AG04450 (cell line): ENCODE data around the gene ROBO1. TPM values are rescaled to one million over a fixed set of nuclear protein-coding genes. Genes with fewer than 3 reads are reported as not detected.

ENCODE experiments used
- CTCF ChIA-PET: fragments of 300-600, 350-600 bp; formaldehyde crosslinking; extraction: SDS; loops from one replicate; lab custom pipeline; 2022; ENCODE audit warnings: antibody characterized with exemption, inconsistent platforms; lab: Charles Lee
- POLR2A ChIA-PET: fragments of 350-600 bp; formaldehyde crosslinking; extraction: SDS; loops from one replicate; lab custom pipeline; 2021; ENCODE audit warnings: antibody characterized with exemption, inconsistent platforms; lab: Yijun Ruan, JAX
- DNase-seq: peaks from one replicate; pipeline ENCODE4 v3.0.0-alpha.2; 2011; ENCODE audit warnings: low read depth, low spot score
- H3K27ac ChIP-seq: one replicate; pipeline ENCODE4 v1.5.1; 2012; ENCODE audit warnings: low read depth, low read length, control low read depth
- H3K27me3 ChIP-seq: one replicate; pipeline ENCODE4 v1.6.0; 2012; ENCODE audit warnings: low read length; ENCODE audit not compliant: control insufficient read depth, insufficient read depth
- H3K4me3 ChIP-seq: 2 replicates; pipeline ENCODE4 v1.5.1; 2011; ENCODE audit warnings: mild to moderate bottlenecking, low read depth, low read length, control low read depth
- H3K9me3 ChIP-seq: 2 replicates; pipeline ENCODE4 v1.5.1; 2012; ENCODE audit warnings: low read length; ENCODE audit not compliant: control insufficient read depth, insufficient read depth
- polyA plus RNA-seq: library from polyadenylated mRNA; depleted of rRNA; stranded (reverse); fragments of >200 nt; gene quantifications from 2 replicates; pipeline ENCODE4 v1.2.3, GENCODE V29; 2011
- TF ChIP-seq, protein P1 (sequence below): IDR thresholded peaks from 2 replicates; pipeline ENCODE4 v1.5.1; 2011; ENCODE audit warnings: low read depth, low read length, control low read depth, inconsistent platforms

Gene ROBO1
- polyA plus RNA-seq, 1 experiment, result 66.0 TPM

DNA sequence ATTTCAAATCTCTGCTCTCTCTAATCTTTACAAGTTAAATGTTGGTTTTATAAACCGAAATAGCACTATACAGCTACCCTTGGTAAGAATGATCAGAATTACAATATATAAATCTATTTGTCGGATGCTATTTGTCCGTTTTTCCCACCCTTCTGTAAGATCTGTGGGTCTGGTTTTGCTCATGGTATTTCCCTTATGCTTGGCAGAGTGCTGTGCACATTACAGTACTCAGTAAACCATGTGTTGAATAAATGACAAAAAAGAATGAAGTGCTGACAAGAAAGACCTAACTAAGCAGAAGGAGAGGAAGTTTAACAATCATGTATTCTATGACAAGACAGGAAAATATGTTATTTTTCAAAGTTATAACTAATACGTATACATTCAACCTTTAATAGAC, 827.2 kb downstream of the ROBO1 start:
- Histone ChIP-seq H3K4me3 (no peak overlapping the region), H3K9me3 (peaks cover 11% of the 10 kb centered on the region), H3K27ac (no peak overlapping the region), H3K27me3 (no peaks in the 10 kb centered on the region)
- CTCF ChIA-PET, result no interaction called here
- no peak for DNase-seq
- TF ChIP-seq, protein P1, sequence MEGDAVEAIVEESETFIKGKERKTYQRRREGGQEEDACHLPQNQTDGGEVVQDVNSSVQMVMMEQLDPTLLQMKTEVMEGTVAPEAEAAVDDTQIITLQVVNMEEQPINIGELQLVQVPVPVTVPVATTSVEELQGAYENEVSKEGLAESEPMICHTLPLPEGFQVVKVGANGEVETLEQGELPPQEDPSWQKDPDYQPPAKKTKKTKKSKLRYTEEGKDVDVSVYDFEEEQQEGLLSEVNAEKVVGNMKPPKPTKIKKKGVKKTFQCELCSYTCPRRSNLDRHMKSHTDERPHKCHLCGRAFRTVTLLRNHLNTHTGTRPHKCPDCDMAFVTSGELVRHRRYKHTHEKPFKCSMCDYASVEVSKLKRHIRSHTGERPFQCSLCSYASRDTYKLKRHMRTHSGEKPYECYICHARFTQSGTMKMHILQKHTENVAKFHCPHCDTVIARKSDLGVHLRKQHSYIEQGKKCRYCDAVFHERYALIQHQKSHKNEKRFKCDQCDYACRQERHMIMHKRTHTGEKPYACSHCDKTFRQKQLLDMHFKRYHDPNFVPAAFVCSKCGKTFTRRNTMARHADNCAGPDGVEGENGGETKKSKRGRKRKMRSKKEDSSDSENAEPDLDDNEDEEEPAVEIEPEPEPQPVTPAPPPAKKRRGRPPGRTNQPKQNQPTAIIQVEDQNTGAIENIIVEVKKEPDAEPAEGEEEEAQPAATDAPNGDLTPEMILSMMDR, result no peak
- POLR2A ChIA-PET, result interaction anchor here (1.8 kb wide), 1 partner anchor 79 kb away, joined by 6 read pairs; no protein-coding TSS in a partner anchor

DNA sequence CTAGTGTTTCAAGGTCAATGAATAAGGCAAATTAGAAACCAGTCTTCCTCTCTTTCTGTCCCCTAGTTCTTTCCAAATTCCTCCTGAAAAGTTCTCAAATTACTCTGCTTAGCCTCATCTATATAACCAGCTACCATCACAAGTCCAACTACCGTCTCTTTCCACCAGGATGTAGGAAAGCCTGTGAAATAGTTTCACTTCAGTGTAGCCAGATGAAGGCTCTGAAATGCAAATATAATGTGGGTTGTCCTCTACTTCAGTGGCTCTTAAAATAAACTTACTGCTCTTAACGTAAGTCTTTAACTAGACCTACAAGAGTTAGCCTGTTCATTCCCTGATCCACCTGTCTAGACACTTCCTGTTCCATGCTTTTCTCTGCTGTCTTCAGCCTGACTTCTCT, 827.7 kb downstream of the ROBO1 start:
- DNase-seq, result no peak
- CTCF ChIA-PET, result no interaction called here
- no peak overlapping the region for H3K4me3 ChIP-seq
- peaks cover 10% of the 10 kb centered on the region for H3K9me3 ChIP-seq
- POLR2A ChIA-PET, result no interaction called here
- TF ChIP-seq, protein P1, result no peak
- H3K27ac ChIP-seq, result no peak overlapping the region
- no peaks in the 10 kb centered on the region for H3K27me3 ChIP-seq

DNA sequence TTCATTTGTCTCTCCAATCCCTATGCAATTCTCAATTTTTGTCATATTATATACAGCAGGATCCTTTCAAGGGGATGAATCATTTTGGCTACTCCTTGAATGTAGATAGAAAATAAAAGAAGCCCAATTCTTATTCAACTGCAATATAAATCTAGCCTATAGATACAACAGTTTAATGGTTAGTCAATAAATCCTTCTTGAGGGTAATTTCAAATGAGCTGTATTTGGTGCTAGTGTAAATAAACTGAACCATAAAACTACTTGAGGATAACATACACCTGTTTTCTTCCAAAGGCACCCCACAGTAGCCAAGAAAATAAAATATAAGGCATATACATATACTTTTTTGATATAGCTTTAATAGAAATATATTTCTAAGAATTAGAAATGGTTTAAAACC, 830.3 kb downstream of the ROBO1 start:
- DNase-seq, result no peak
- POLR2A ChIA-PET, result no interaction called here
- Histone ChIP-seq H3K9me3 (no peaks in the 10 kb centered on the region), H3K27me3 (no peaks in the 10 kb centered on the region), H3K4me3 (no peak overlapping the region), H3K27ac (no peak overlapping the region)
- TF ChIP-seq, protein P1, result no peak
- CTCF ChIA-PET, result no interaction called here

DNA sequence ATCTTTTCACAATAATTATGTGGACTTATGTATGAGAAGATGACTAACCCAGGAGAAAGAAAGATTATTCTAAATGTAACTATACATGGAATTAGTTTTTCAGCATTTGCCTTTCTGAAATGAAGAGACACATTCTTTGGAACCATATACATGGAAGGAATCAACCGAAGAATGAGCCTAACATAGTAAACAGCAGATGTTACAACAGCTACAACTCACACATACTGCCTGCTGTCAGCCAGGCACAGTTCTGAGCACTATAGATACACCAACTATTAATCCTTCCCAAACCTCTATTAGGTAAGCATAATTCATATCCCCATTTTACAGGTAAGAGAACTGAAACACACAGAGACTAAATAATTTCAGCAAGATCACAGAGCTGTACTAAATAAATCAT, 840.0 kb downstream of the ROBO1 start:
- no peak overlapping the region for H3K27ac ChIP-seq
- TF ChIP-seq, protein P1, result no peak
- POLR2A ChIA-PET, result no interaction called here

DNA sequence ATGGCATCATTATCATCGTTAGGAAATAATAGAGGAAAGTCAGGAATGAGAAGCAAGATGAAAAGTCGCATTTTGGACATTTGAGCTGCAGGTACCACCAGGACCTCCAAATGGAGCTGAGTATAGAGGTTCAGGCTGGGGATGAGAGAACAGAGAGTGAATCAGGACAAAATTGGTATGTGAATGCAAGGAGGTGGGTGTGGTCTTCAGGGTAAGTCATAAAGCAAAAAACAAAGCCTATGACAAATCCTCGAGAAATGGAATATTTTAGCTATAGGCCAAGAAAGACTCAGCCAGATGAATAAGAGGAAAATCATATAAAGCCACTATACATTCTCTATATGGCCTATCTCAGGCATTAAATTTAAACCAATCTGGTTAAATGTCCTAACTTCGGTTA, 841.3 kb downstream of the ROBO1 start:
- CTCF ChIA-PET, result no interaction called here
- H3K9me3 ChIP-seq, result no peaks in the 10 kb centered on the region
- no peaks in the 10 kb centered on the region for H3K27me3 ChIP-seq
- H3K4me3 ChIP-seq, result no peak overlapping the region
- DNase-seq, result no peak
- no peak overlapping the region for H3K27ac ChIP-seq
- POLR2A ChIA-PET, result no interaction called here
- TF ChIP-seq, protein P1, result no peak

More for the DNA sequence above, 840.0 kb downstream of the ROBO1 start:
- Histone ChIP-seq H3K27me3 (no peaks in the 10 kb centered on the region), H3K9me3 (no peaks in the 10 kb centered on the region), H3K4me3 (no peak overlapping the region)
- no peak for DNase-seq
- CTCF ChIA-PET, result no interaction called here
